Ishikawa (cell line): ENCODE data around the gene MEDAG.

ENCODE experiments used
- CEBPB ChIP-seq: IDR thresholded peaks from 2 replicates; pipeline ENCODE4 v1.6.1; 2012
- CREB1 ChIP-seq: IDR thresholded peaks from 2 replicates; pipeline ENCODE4 v1.6.1; 2012; ENCODE audit warnings: low read depth
- EGR1 ChIP-seq: IDR thresholded peaks from 2 replicates; pipeline ENCODE4 v1.6.1; 2012
- EP300 ChIP-seq: IDR thresholded peaks from 2 replicates; pipeline ENCODE4 v1.6.1; 2012; ENCODE audit warnings: borderline replicate concordance
- FOXM1 ChIP-seq: IDR thresholded peaks from 2 replicates; pipeline ENCODE4 v1.6.1; 2012; ENCODE audit warnings: low read depth, borderline replicate concordance
- MAX ChIP-seq: IDR thresholded peaks from 2 replicates; pipeline ENCODE4 v1.6.1; 2012
- NFIC ChIP-seq: IDR thresholded peaks from 2 replicates; pipeline ENCODE4 v1.6.1; 2012
- RAD21 ChIP-seq: IDR thresholded peaks from 2 replicates; pipeline ENCODE4 v1.6.1; 2012; ENCODE audit warnings: low read depth
- REST ChIP-seq: IDR thresholded peaks from 2 replicates; pipeline ENCODE4 v1.6.1; 2012; ENCODE audit warnings: low read depth, mild to moderate bottlenecking
- TAF1 ChIP-seq: IDR thresholded peaks from 2 replicates; pipeline ENCODE4 v1.6.1; 2012; ENCODE audit warnings: low read depth, mild to moderate bottlenecking
- TCF12 ChIP-seq: IDR thresholded peaks from 2 replicates; pipeline ENCODE4 v1.6.1; 2012; ENCODE audit warnings: low read depth
- TEAD4 ChIP-seq: IDR thresholded peaks from 2 replicates; pipeline ENCODE4 v1.6.1; 2012
- USF1 ChIP-seq: IDR thresholded peaks from 2 replicates; pipeline ENCODE4 v1.6.1; 2012
- YY1 ChIP-seq: IDR thresholded peaks from 2 replicates; pipeline ENCODE4 v1.6.1; 2012; ENCODE audit warnings: low read depth
- ZBTB7A ChIP-seq: IDR thresholded peaks from 2 replicates; pipeline ENCODE4 v1.6.1; 2012; ENCODE audit warnings: low read depth

Gene MEDAG

GRCh38 chr13:30892966-30893365, 13.1 kb upstream of the MEDAG start:
- TF ChIP-seq NFIC = no peak
- TF ChIP-seq FOXM1 = no peak
- TF ChIP-seq YY1 = no peak

GRCh38 chr13:30895773-30896172, 10.3 kb upstream of the MEDAG start:
- TF ChIP-seq TAF1 (no peak), CEBPB (no peak)

GRCh38 chr13:30898070-30898469, 8.0 kb upstream of the MEDAG start:
- no peak for TF ChIP-seq EP300
- TF ChIP-seq EGR1 = no peak
- TF ChIP-seq TAF1 = no peak
- no peak for TF ChIP-seq CEBPB
- TF ChIP-seq FOXM1 = no peak
- TF ChIP-seq MAX = no peak
- no peak for TF ChIP-seq CREB1
- TF ChIP-seq ZBTB7A = no peak
- no peak for TF ChIP-seq REST
- TF ChIP-seq TCF12 = no peak
- TF ChIP-seq NFIC = no peak
- no peak for TF ChIP-seq YY1
- TF ChIP-seq USF1 = no peak
- no peak for TF ChIP-seq TEAD4
- TF ChIP-seq RAD21 = no peak

GRCh38 chr13:30898678-30899241, 7.3 kb upstream of the MEDAG start:
- no peak for TF ChIP-seq TEAD4
- no peak for TF ChIP-seq FOXM1
- TF ChIP-seq NFIC = no peak
- TF ChIP-seq TCF12 = no peak
- TF ChIP-seq USF1 = no peak
- no peak for TF ChIP-seq CREB1
- no peak for TF ChIP-seq EGR1
- TF ChIP-seq MAX = no peak
- TF ChIP-seq YY1 = no peak
- TF ChIP-seq TAF1 = no peak
- TF ChIP-seq REST = no peak
- TF ChIP-seq CEBPB = no peak
- no peak for TF ChIP-seq RAD21
- TF ChIP-seq ZBTB7A = no peak
- TF ChIP-seq EP300 = no peak

- TF ChIP-seq TCF12 (no peak), NFIC (no peak), CREB1 (no peak), CEBPB (no peak), MAX (no peak), YY1 (no peak), EGR1 (no peak)
Observed at GRCh38 chr13:30900436-30900835, 5.6 kb upstream of the MEDAG start.

GRCh38 chr13:30900952-30901749, 4.9 kb upstream of the MEDAG start:
- TF ChIP-seq NFIC (no peak), EGR1 (no peak), CREB1 (no peak), USF1 (no peak), RAD21 (no peak), CEBPB (no peak), MAX (no peak), TAF1 (no peak), REST (no peak)
